GM19372 (cell line): Measurements from ENCODE around the gene ING1.
A peak's percentile ranks its signal among the peaks of the same experiment; 100 is the strongest.
"Not testable (repeated sequence)": the region's sequence is repeated elsewhere in the genome, so short reads cannot be mapped to it uniquely, and the experiment has no call there.

Source experiments
- ATAC-seq: cut with Tn5 transposase; IDR thresholded peaks from one replicate; pipeline ENCODE4 v1.9.1; 2021; ENCODE audit warnings: mild to moderate bottlenecking, low read depth, moderate library complexity; ENCODE audit not compliant: unreplicated experiment

The ING1 gene

GRCh38 chr13:110713981-110714796, 689 bp downstream of the ING1 start:
- ATAC-seq: no peak

GRCh38 chr13:110714797-110715394, 1.4 kb downstream of the ING1 start:
- no peak for ATAC-seq

GRCh38 chr13:110715395-110716246, 2.1 kb downstream of the ING1 start:
- peak; percentile 44 for ATAC-seq

GRCh38 chr13:110716247-110716515, 2.7 kb downstream of the ING1 start:
- no peak for ATAC-seq

- ATAC-seq: no peak
These were observed 5.7 kb downstream of the ING1 start for GRCh38 chr13:110719036-110719710.

- no peak for ATAC-seq
These were observed 9.5 kb downstream of the ING1 start for GRCh38 chr13:110722971-110723370.

GRCh38 chr13:110723598-110723997, 10.1 kb downstream of the ING1 start:
- no peak for ATAC-seq

- ATAC-seq: not testable (repeated sequence)
These were observed 12.7 kb downstream of the ING1 start for GRCh38 chr13:110726153-110726552.

- peak; percentile 58 for ATAC-seq
These were observed 13.2 kb downstream of the ING1 start for GRCh38 chr13:110726726-110727125.

- no peak for ATAC-seq
These were observed 17.6 kb downstream of the ING1 start for GRCh38 chr13:110731072-110731471.

- no peak for ATAC-seq
These were observed 21.1 kb downstream of the ING1 start for GRCh38 chr13:110734561-110734960.

GRCh38 chr13:110737555-110737954, 24.1 kb downstream of the ING1 start:
- ATAC-seq: no peak

GRCh38 chr13:110743687-110744086, 30.2 kb downstream of the ING1 start:
- no peak for ATAC-seq

- ATAC-seq: no peak
These were observed 32.9 kb downstream of the ING1 start for GRCh38 chr13:110746438-110746837.

GRCh38 chr13:110748271-110748670, 34.8 kb downstream of the ING1 start:
- no peak for ATAC-seq

- ATAC-seq: no peak
These were observed 42.7 kb downstream of the ING1 start for GRCh38 chr13:110756219-110756631.

- no peak for ATAC-seq
These were observed 43.8 kb downstream of the ING1 start for GRCh38 chr13:110757296-110757695.

- no peak for ATAC-seq
These were observed 44.8 kb downstream of the ING1 start for GRCh38 chr13:110758195-110758805.

- no peak for ATAC-seq
These were observed 46.2 kb downstream of the ING1 start for GRCh38 chr13:110759710-110760109.

- ATAC-seq: no peak
These were observed 47.1 kb downstream of the ING1 start for GRCh38 chr13:110760611-110761010.
